ENCODE data around the gene FOCAD. TPM values are rescaled to one million over a fixed set of nuclear protein-coding genes. Genes with fewer than 3 reads are reported as not detected.
A peak's percentile ranks its signal among the peaks of the same experiment; 100 is the strongest.

The FOCAD gene
- total RNA-seq, 1 experiment from 2014 or later, result 34.9 TPM

- H3K27ac ChIP-seq (ENCODE audit: low read length), result peak overlapping the region; percentile 77
- H4K20me1 ChIP-seq (ENCODE audit: insufficient read depth, low read depth, low read length), result no peaks in the 10 kb centered on the region
- H3K9me3 ChIP-seq (ENCODE audit: low read length), result peaks cover 4% of the 10 kb centered on the region; the same call in 1 of the 2 replicates
- no peaks in the 10 kb centered on the region for H3K9me2 ChIP-seq (replicated peaks; ENCODE audit: insufficient read depth, low read length)
- H3K4me1 ChIP-seq (ENCODE audit: low read length), result peaks cover 43% of the 10 kb centered on the region
- H3K4me2 ChIP-seq (ENCODE audit: low read depth, low read length, poor library complexity, severe bottlenecking), result peak overlapping the region; percentile 59
- no peaks in the 10 kb centered on the region for H3K27me3 ChIP-seq (ENCODE audit: low read length)
- H3K4me3 ChIP-seq (ENCODE audit: low read length), result no peak overlapping the region
- no peak overlapping the region for H2AFZ ChIP-seq (ENCODE audit: low read length)
- H3K9ac ChIP-seq (ENCODE audit: low read length), result 0 out of 2 replicates have a peak overlapping the region, but pooled peaks have one; percentile 11
- no peaks in the 10 kb centered on the region for H3K36me3 ChIP-seq (ENCODE audit: insufficient read depth, low read length)
- H3K79me2 ChIP-seq (ENCODE audit: low read length), result no peaks in the 10 kb centered on the region
- DNase-seq, result peak; percentile 66
Observed at GRCh38 chr9:20995616-20996015, 311.6 kb downstream of the FOCAD start.

DNA sequence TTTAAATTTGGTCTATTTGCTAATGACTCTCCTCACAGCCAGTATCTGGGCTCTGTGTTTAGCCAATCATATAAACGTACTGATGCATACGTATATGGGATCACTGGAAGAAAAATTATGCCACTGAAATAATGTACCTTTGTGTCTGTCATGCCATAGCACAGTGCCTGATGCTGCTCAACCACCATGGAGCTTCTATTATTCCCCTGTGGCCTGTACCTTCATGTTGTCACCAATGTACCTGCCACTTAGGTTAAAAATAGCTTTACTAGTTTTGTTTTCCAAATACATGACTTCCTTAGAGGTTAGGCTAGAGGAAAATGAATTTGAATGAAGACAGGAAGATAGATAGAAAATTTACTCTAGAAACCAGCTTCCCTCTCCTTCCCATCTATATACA lies 312.8 kb downstream of the FOCAD start:
- Histone ChIP-seq H3K9me2 (replicated peaks; ENCODE audit: insufficient read depth, low read length) (no peaks in the 10 kb centered on the region), H3K4me1 (ENCODE audit: low read length) (peaks cover 43% of the 10 kb centered on the region), H3K9ac (ENCODE audit: low read length) (0 out of 2 replicates have a peak overlapping the region, but pooled peaks have one; percentile 11), H3K79me2 (ENCODE audit: low read length) (no peaks in the 10 kb centered on the region), H4K20me1 (ENCODE audit: insufficient read depth, low read depth, low read length) (no peaks in the 10 kb centered on the region), H3K27me3 (ENCODE audit: low read length) (no peaks in the 10 kb centered on the region), H2AFZ (ENCODE audit: low read length) (no peak overlapping the region; the same call in 1 of the 2 replicates), H3K4me3 (ENCODE audit: low read length) (peak overlapping the region; percentile 20; the same call in 1 of the 2 replicates), H3K36me3 (ENCODE audit: insufficient read depth, low read length) (no peaks in the 10 kb centered on the region; the same call in 1 of the 2 replicates), H3K9me3 (ENCODE audit: low read length) (peaks cover 5% of the 10 kb centered on the region; the same call in 1 of the 2 replicates), H3K4me2 (ENCODE audit: low read depth, low read length, poor library complexity, severe bottlenecking) (peak overlapping the region; percentile 59), H3K27ac (ENCODE audit: low read length) (peak overlapping the region; percentile 77)
- DNase-seq, result peak; percentile 67

GRCh38 chr9:20997503-20998076 lies 313.5 kb downstream of the FOCAD start:
- no peaks in the 10 kb centered on the region for H4K20me1 ChIP-seq (ENCODE audit: insufficient read depth, low read depth, low read length)
- H3K4me3 ChIP-seq (ENCODE audit: low read length), result no peak overlapping the region
- peaks cover 43% of the 10 kb centered on the region for H3K4me1 ChIP-seq (ENCODE audit: low read length)
- peak overlapping the region; percentile 59 for H3K4me2 ChIP-seq (ENCODE audit: low read depth, low read length, poor library complexity, severe bottlenecking)
- no peaks in the 10 kb centered on the region for H3K27me3 ChIP-seq (ENCODE audit: low read length)
- H3K9me3 ChIP-seq (ENCODE audit: low read length), result peaks cover 5% of the 10 kb centered on the region; the same call in 1 of the 2 replicates
- DNase-seq, result peak; percentile 64
- no peak overlapping the region for H3K9ac ChIP-seq (ENCODE audit: low read length)
- 0 out of 2 replicates have a peak overlapping the region, but pooled peaks have one; percentile 44 for H2AFZ ChIP-seq (ENCODE audit: low read length)
- no peaks in the 10 kb centered on the region for H3K9me2 ChIP-seq (replicated peaks; ENCODE audit: insufficient read depth, low read length)
- no peaks in the 10 kb centered on the region; the same call in 1 of the 2 replicates for H3K36me3 ChIP-seq (ENCODE audit: insufficient read depth, low read length)
- H3K79me2 ChIP-seq (ENCODE audit: low read length), result no peaks in the 10 kb centered on the region
- H3K27ac ChIP-seq (ENCODE audit: low read length), result peak overlapping the region; percentile 77

GRCh38 chr9:21001581-21001980 lies 317.5 kb downstream of the FOCAD start:
- Histone ChIP-seq H3K27ac (ENCODE audit: low read length) (no peak overlapping the region), H3K36me3 (ENCODE audit: insufficient read depth, low read length) (no peaks in the 10 kb centered on the region; the same call in 1 of the 2 replicates)

DNA sequence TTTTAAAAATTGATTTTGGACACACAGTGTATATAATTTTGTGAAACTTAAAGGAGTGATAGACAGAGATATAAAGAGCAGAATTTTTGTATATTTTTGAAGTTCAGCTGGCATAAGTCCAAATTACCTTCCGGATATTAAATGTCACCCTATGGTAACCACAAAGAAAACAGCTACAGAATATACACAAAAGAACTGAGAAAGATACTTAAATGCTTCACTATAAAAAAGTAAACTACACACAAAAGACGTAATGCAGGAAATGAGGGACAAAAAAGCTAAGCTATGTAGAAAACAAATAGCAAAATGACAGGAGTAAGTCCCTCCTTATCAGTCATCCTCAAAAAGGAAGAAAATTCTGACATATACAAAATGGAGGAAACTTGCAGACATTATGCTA lies 318.0 kb downstream of the FOCAD start:
- H3K27me3 ChIP-seq (ENCODE audit: low read length), result no peaks in the 10 kb centered on the region
- H3K9ac ChIP-seq (ENCODE audit: low read length), result no peak overlapping the region
- peaks cover 11% of the 10 kb centered on the region for H3K4me1 ChIP-seq (ENCODE audit: low read length)
- DNase-seq, result no peak
- no peak overlapping the region for H3K4me2 ChIP-seq (ENCODE audit: low read depth, low read length, poor library complexity, severe bottlenecking)
- H2AFZ ChIP-seq (ENCODE audit: low read length), result no peak overlapping the region
- H3K9me3 ChIP-seq (ENCODE audit: low read length), result peaks cover 5% of the 10 kb centered on the region; the same call in 1 of the 2 replicates
- H3K36me3 ChIP-seq (ENCODE audit: insufficient read depth, low read length), result no peaks in the 10 kb centered on the region; the same call in 1 of the 2 replicates
- H4K20me1 ChIP-seq (ENCODE audit: insufficient read depth, low read depth, low read length), result no peaks in the 10 kb centered on the region
- no peaks in the 10 kb centered on the region for H3K9me2 ChIP-seq (replicated peaks; ENCODE audit: insufficient read depth, low read length)
- H3K79me2 ChIP-seq (ENCODE audit: low read length), result no peaks in the 10 kb centered on the region
- no peak overlapping the region for H3K4me3 ChIP-seq (ENCODE audit: low read length)
- H3K27ac ChIP-seq (ENCODE audit: low read length), result no peak overlapping the region

More at GRCh38 chr9:21001581-21001980, 317.5 kb downstream of the FOCAD start:
- Histone ChIP-seq H3K9ac (ENCODE audit: low read length) (no peak overlapping the region), H3K4me3 (ENCODE audit: low read length) (no peak overlapping the region), H2AFZ (ENCODE audit: low read length) (no peak overlapping the region), H4K20me1 (ENCODE audit: insufficient read depth, low read depth, low read length) (no peaks in the 10 kb centered on the region), H3K4me2 (ENCODE audit: low read depth, low read length, poor library complexity, severe bottlenecking) (no peak overlapping the region), H3K9me2 (replicated peaks; ENCODE audit: insufficient read depth, low read length) (no peaks in the 10 kb centered on the region), H3K79me2 (ENCODE audit: low read length) (no peaks in the 10 kb centered on the region), H3K27me3 (ENCODE audit: low read length) (no peaks in the 10 kb centered on the region), H3K4me1 (ENCODE audit: low read length) (peaks cover 16% of the 10 kb centered on the region), H3K9me3 (ENCODE audit: low read length) (peaks cover 5% of the 10 kb centered on the region; the same call in 1 of the 2 replicates)
- DNase-seq, result no peak

DNA sequence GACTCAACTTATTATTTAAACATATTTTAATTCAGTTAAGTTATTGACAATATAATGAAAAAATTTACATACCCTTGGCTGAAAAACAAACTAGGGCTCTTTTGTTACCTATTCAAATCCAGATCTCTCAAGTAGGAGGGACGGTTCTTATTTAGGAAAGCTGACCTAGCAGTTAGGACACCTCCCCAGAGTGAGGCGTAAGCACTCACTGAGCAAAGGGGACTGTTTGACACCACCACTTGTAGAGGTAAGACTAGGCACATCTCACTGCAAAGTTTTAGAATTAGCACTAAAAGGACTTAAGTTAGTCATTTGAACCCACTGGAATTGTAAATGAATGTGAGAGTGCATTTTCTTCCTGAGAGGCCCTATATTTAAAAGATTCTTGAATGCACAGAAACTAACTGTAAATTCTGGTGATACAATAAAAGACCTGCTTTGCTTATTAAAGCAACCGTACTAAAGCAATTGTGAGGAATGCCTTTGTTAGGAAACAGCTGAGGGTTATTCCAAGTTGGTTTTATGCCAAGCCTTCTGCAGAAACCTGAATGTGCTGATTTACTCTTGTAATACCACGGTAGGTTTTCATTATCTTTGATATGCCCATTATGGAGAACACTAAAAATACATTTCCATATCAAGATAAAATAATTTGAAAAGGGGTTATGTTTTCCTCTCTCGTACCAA lies 331.2 kb downstream of the FOCAD start:
- no peaks in the 10 kb centered on the region for H4K20me1 ChIP-seq (ENCODE audit: insufficient read depth, low read depth, low read length)
- H3K79me2 ChIP-seq (ENCODE audit: low read length), result no peaks in the 10 kb centered on the region
- DNase-seq, result no peak
- H3K9ac ChIP-seq (ENCODE audit: low read length), result no peak overlapping the region
- no peak overlapping the region for H3K4me3 ChIP-seq (ENCODE audit: low read length)
- no peaks in the 10 kb centered on the region for H3K9me3 ChIP-seq (ENCODE audit: low read length)
- H3K36me3 ChIP-seq (ENCODE audit: insufficient read depth, low read length), result no peaks in the 10 kb centered on the region
- no peak overlapping the region for H3K4me2 ChIP-seq (ENCODE audit: low read depth, low read length, poor library complexity, severe bottlenecking)
- no peaks in the 10 kb centered on the region for H3K9me2 ChIP-seq (replicated peaks; ENCODE audit: insufficient read depth, low read length)
- peaks cover 32% of the 10 kb centered on the region for H3K4me1 ChIP-seq (ENCODE audit: low read length)
- no peak overlapping the region for H3K27ac ChIP-seq (ENCODE audit: low read length)
- no peaks in the 10 kb centered on the region for H3K27me3 ChIP-seq (ENCODE audit: low read length)
- H2AFZ ChIP-seq (ENCODE audit: low read length), result no peak overlapping the region

DNA sequence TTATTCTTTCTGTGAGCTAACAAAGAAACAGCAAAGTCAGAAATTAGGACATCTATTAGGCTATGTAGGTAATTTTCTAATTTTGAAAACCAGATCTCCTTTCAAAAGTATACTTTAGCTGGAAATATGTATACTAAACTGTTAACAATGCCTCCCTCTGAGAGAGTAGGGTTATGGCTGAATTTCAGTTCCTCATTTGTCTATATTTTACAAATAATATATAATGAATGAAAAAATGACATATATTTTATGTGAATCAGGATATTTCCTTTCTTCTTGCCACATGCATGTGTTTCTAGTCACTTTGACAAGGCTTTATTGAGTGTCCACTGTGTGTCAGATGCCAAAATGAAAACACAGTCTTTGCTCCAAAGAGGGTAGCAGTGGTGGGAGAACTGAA lies 331.9 kb downstream of the FOCAD start:
- peak overlapping the region; percentile 27; the same call in 1 of the 2 replicates for H3K9ac ChIP-seq (ENCODE audit: low read length)
- H3K79me2 ChIP-seq (ENCODE audit: low read length), result no peaks in the 10 kb centered on the region
- H3K4me1 ChIP-seq (ENCODE audit: low read length), result peaks cover 32% of the 10 kb centered on the region
- peak overlapping the region; percentile 58 for H3K4me2 ChIP-seq (ENCODE audit: low read depth, low read length, poor library complexity, severe bottlenecking)
- H3K27me3 ChIP-seq (ENCODE audit: low read length), result no peaks in the 10 kb centered on the region
- no peaks in the 10 kb centered on the region for H4K20me1 ChIP-seq (ENCODE audit: insufficient read depth, low read depth, low read length)
- H2AFZ ChIP-seq (ENCODE audit: low read length), result peak overlapping the region; percentile 80
- H3K36me3 ChIP-seq (ENCODE audit: insufficient read depth, low read length), result no peaks in the 10 kb centered on the region
- H3K9me3 ChIP-seq (ENCODE audit: low read length), result no peaks in the 10 kb centered on the region
- peak overlapping the region; percentile 40; the same call in 1 of the 2 replicates for H3K4me3 ChIP-seq (ENCODE audit: low read length)
- no peaks in the 10 kb centered on the region for H3K9me2 ChIP-seq (replicated peaks; ENCODE audit: insufficient read depth, low read length)
- H3K27ac ChIP-seq (ENCODE audit: low read length), result no peak overlapping the region
- DNase-seq, result peak; percentile 46
